Neural progenitor cell (in vitro differentiated cells): Measurements from ENCODE around the gene PER2.

Experiments
- CTCF ChIP-seq: fragments of 200-600 bp; sonication (generic); IDR thresholded peaks from 2 replicates; pipeline ENCODE4 v1.5.1; 2017; ENCODE audit warnings: antibody characterized with exemption, mild to moderate bottlenecking
- EZH2 ChIP-seq: fragments of 200-600 bp; sonication (generic); IDR thresholded peaks from 2 replicates; pipeline ENCODE4 v1.6.1; 2017; ENCODE audit warnings: antibody characterized with exemption, mild to moderate bottlenecking, moderate library complexity
- EZH2phosphoT487 ChIP-seq: fragments of 200-600 bp; sonication (generic); IDR thresholded peaks from 2 replicates; pipeline ENCODE4 v1.6.1; 2017; ENCODE audit warnings: antibody characterized with exemption

DNA sequence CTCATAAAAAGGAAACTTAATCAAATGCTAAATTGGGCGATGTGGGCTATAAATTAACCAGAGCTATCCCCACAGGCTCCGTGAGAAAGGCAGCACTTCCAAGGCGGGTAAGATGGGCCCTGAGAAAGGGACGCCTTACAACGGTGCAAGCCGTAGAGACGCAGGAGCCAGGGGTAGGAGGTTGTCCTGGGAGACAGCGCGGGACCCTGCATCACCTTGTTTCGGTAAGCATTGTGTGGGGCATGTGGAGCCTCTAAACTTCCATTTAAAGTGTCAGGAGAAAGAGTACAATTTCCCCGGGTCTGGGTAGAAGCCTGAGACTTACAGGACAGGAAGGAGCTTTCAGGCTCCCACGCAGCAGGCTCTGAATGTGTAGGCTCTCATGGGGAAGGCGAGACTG lies 1.2 kb upstream of the PER2 start:
- no peak for TF ChIP-seq EZH2
- TF ChIP-seq CTCF = no peak
- no peak for TF ChIP-seq EZH2phosphoT487
